GM04503 (cell line): ENCODE data around the gene CYB561A3.

Experiments used
- DNase-seq: peaks from one replicate; pipeline ENCODE4 v3.0.0-alpha.2; 2012; ENCODE audit warnings: low read depth

CYB561A3 gene

GRCh38 chr11:61325649-61326414 lies 35.9 kb downstream of the CYB561A3 start:
- no peak for DNase-seq

GRCh38 chr11:61315260-61315659 lies 46.4 kb downstream of the CYB561A3 start:
- no peak for DNase-seq

GRCh38 chr11:61310749-61311148 lies 50.9 kb downstream of the CYB561A3 start:
- no peak for DNase-seq

GRCh38 chr11:61309739-61310138 lies 51.9 kb downstream of the CYB561A3 start:
- DNase-seq, result no peak

GRCh38 chr11:61309141-61309540 lies 52.5 kb downstream of the CYB561A3 start:
- DNase-seq, result no peak

- DNase-seq, result no peak
These were observed 54.3 kb downstream of the CYB561A3 start for GRCh38 chr11:61307354-61307753.

GRCh38 chr11:61306221-61306620 lies 55.5 kb downstream of the CYB561A3 start:
- DNase-seq, result no peak

- DNase-seq, result no peak
These were observed 56.3 kb downstream of the CYB561A3 start for GRCh38 chr11:61305417-61305816.

- no peak for DNase-seq
These were observed 58.0 kb downstream of the CYB561A3 start for GRCh38 chr11:61303725-61304124.

GRCh38 chr11:61302550-61302949 lies 59.1 kb downstream of the CYB561A3 start:
- no peak for DNase-seq
